MG63 (cell line): ENCODE data around the gene CEP295NL. TPM values are rescaled to one million over a fixed set of nuclear protein-coding genes. Genes with fewer than 3 reads are reported as not detected.
"Not testable (repeated sequence)": the region's sequence is repeated elsewhere in the genome, so short reads cannot be mapped to it uniquely, and the experiment has no call there.

Experiments
- DNase-seq: peaks from one replicate; pipeline ENCODE4 v3.0.0-alpha.2; 2020
- H3K27me3 ChIP-seq: fragments of 250-450 bp; sonication (Bioruptor Pico); 2 replicates; pipeline ENCODE4 v1.5.1; 2020; ENCODE audit warnings: mild to moderate bottlenecking, moderate library complexity
- H3K36me3 ChIP-seq: fragments of 250-450 bp; sonication (Bioruptor Pico); 2 replicates; pipeline ENCODE4 v1.5.1; 2020; ENCODE audit warnings: mild to moderate bottlenecking, moderate library complexity
- H3K4me3 ChIP-seq: fragments of 250-450 bp; sonication (Bioruptor Pico); 2 replicates; pipeline ENCODE4 v1.5.1; 2020; ENCODE audit warnings: mild to moderate bottlenecking, moderate library complexity
- H3K9me3 ChIP-seq: fragments of 250-450 bp; sonication (Bioruptor Pico); 2 replicates; pipeline ENCODE4 v1.5.1; 2020; ENCODE audit warnings: mild to moderate bottlenecking, moderate library complexity
- total RNA-seq: library from RNA; depleted of rRNA; stranded (reverse); fragments of >200 nt; shearing (Covaris generic); gene quantifications from 2 replicates; pipeline ENCODE4 v1.2.3, GENCODE V29; 2014; ENCODE audit warnings: low replicate concordance

Gene CEP295NL
- total RNA-seq, 1 experiment from 2014 or later = not detected

- H3K9me3 ChIP-seq = no peaks in the 10 kb centered on the region
- H3K36me3 ChIP-seq = peaks cover 39% of the 10 kb centered on the region
- H3K4me3 ChIP-seq = no peak overlapping the region
- DNase-seq = peak; percentile 85
- no peaks in the 10 kb centered on the region for H3K27me3 ChIP-seq
Observed at GRCh38 chr17:78915872-78916632, 13.1 kb upstream of the CEP295NL start.

- Histone ChIP-seq H3K27me3 (no peaks in the 10 kb centered on the region), H3K4me3 (no peak overlapping the region), H3K36me3 (peaks cover 42% of the 10 kb centered on the region), H3K9me3 (no peaks in the 10 kb centered on the region)
- no peak for DNase-seq
Observed at GRCh38 chr17:78913115-78913514, 10.1 kb upstream of the CEP295NL start.

GRCh38 chr17:78912082-78912481, 9.1 kb upstream of the CEP295NL start:
- Histone ChIP-seq H3K9me3 (no peaks in the 10 kb centered on the region), H3K36me3 (peaks cover 44% of the 10 kb centered on the region), H3K27me3 (no peaks in the 10 kb centered on the region), H3K4me3 (no peak overlapping the region)
- DNase-seq = no peak

- not testable (repeated sequence) for H3K27me3 ChIP-seq, H3K9me3 ChIP-seq, H3K4me3 ChIP-seq
- DNase-seq = peak; percentile 52
- peaks cover 45% of the 10 kb centered on the region for H3K36me3 ChIP-seq
Observed at GRCh38 chr17:78911543-78911942, 8.5 kb upstream of the CEP295NL start.

- Histone ChIP-seq H3K27me3 (no peaks in the 10 kb centered on the region), H3K9me3 (no peaks in the 10 kb centered on the region), H3K4me3 (no peak overlapping the region), H3K36me3 (peaks cover 42% of the 10 kb centered on the region)
- no peak for DNase-seq
Observed at GRCh38 chr17:78910497-78911284, 7.7 kb upstream of the CEP295NL start.

GRCh38 chr17:78908426-78908825, 5.4 kb upstream of the CEP295NL start:
- no peak overlapping the region for H3K4me3 ChIP-seq
- peaks cover 52% of the 10 kb centered on the region for H3K36me3 ChIP-seq
- H3K27me3 ChIP-seq = no peaks in the 10 kb centered on the region
- DNase-seq = no peak
- H3K9me3 ChIP-seq = no peaks in the 10 kb centered on the region

GRCh38 chr17:78905541-78905940, 2.5 kb upstream of the CEP295NL start:
- no peak overlapping the region for H3K4me3 ChIP-seq
- peaks cover 61% of the 10 kb centered on the region for H3K36me3 ChIP-seq
- H3K9me3 ChIP-seq = no peaks in the 10 kb centered on the region
- DNase-seq = no peak
- no peaks in the 10 kb centered on the region for H3K27me3 ChIP-seq

GRCh38 chr17:78905116-78905515, 2.1 kb upstream of the CEP295NL start:
- H3K9me3 ChIP-seq = no peaks in the 10 kb centered on the region
- H3K36me3 ChIP-seq = peaks cover 60% of the 10 kb centered on the region
- no peak overlapping the region for H3K4me3 ChIP-seq
- DNase-seq = no peak
- H3K27me3 ChIP-seq = no peaks in the 10 kb centered on the region

- Histone ChIP-seq H3K4me3 (no peak overlapping the region), H3K9me3 (no peaks in the 10 kb centered on the region), H3K27me3 (no peaks in the 10 kb centered on the region), H3K36me3 (peaks cover 63% of the 10 kb centered on the region)
- no peak for DNase-seq
Observed at GRCh38 chr17:78904371-78904770, 1.4 kb upstream of the CEP295NL start.

- H3K4me3 ChIP-seq, H3K9me3 ChIP-seq, DNase-seq, H3K27me3 ChIP-seq: not testable (repeated sequence)
- H3K36me3 ChIP-seq = peaks cover 65% of the 10 kb centered on the region
Observed at GRCh38 chr17:78902231-78902630, 770 bp downstream of the CEP295NL start.

GRCh38 chr17:78901806-78902205, 1.2 kb downstream of the CEP295NL start:
- no peaks in the 10 kb centered on the region for H3K9me3 ChIP-seq
- no peaks in the 10 kb centered on the region for H3K27me3 ChIP-seq
- H3K36me3 ChIP-seq = peaks cover 61% of the 10 kb centered on the region
- no peak for DNase-seq
- H3K4me3 ChIP-seq = no peak overlapping the region

- no peaks in the 10 kb centered on the region for H3K9me3 ChIP-seq
- no peaks in the 10 kb centered on the region for H3K27me3 ChIP-seq
- peaks cover 57% of the 10 kb centered on the region for H3K36me3 ChIP-seq
- no peak for DNase-seq
- H3K4me3 ChIP-seq = no peak overlapping the region
Observed at GRCh38 chr17:78900816-78901215, 2.2 kb downstream of the CEP295NL start.

- no peak overlapping the region for H3K4me3 ChIP-seq
- no peaks in the 10 kb centered on the region for H3K9me3 ChIP-seq
- peak; percentile 49 for DNase-seq
- H3K27me3 ChIP-seq = no peaks in the 10 kb centered on the region
- H3K36me3 ChIP-seq = peaks cover 51% of the 10 kb centered on the region
Observed at GRCh38 chr17:78899361-78900260, 3.4 kb downstream of the CEP295NL start.

GRCh38 chr17:78898947-78899346, 4.1 kb downstream of the CEP295NL start:
- H3K27me3 ChIP-seq = no peaks in the 10 kb centered on the region
- DNase-seq = no peak
- H3K4me3 ChIP-seq = no peak overlapping the region
- H3K9me3 ChIP-seq = no peaks in the 10 kb centered on the region
- H3K36me3 ChIP-seq = peaks cover 46% of the 10 kb centered on the region

GRCh38 chr17:78898075-78898836, 4.7 kb downstream of the CEP295NL start:
- no peaks in the 10 kb centered on the region for H3K27me3 ChIP-seq
- peaks cover 47% of the 10 kb centered on the region for H3K36me3 ChIP-seq
- H3K9me3 ChIP-seq = no peaks in the 10 kb centered on the region
- DNase-seq = no peak
- H3K4me3 ChIP-seq = no peak overlapping the region

GRCh38 chr17:78897664-78898047, 5.3 kb downstream of the CEP295NL start:
- DNase-seq = no peak
- Histone ChIP-seq H3K4me3 (no peak overlapping the region), H3K36me3 (peaks cover 42% of the 10 kb centered on the region), H3K27me3 (no peaks in the 10 kb centered on the region), H3K9me3 (no peaks in the 10 kb centered on the region)
